Ascending aorta (tissue), 2 donors: ENCODE data around the gene GATB. TPM values are rescaled to one million over a fixed set of nuclear protein-coding genes. Genes with fewer than 3 reads are reported as not detected.
A peak's percentile ranks its signal among the peaks of the same experiment; 100 is the strongest.

Experiments used
- DNase-seq, 2 donors: peaks; one replicate each; pipeline ENCODE4 v3.0.0-alpha.2; 2019; ENCODE audit warnings: low spot score in 2 of 2
- H3K27ac ChIP-seq, 2 donors: fragments of 200-600 bp; sonication (generic); one replicate each; pipeline ENCODE4 v1.5.1; 2016 to 2017; ENCODE audit warnings: mild to moderate bottlenecking in 1 of 2
- H3K27me3 ChIP-seq: fragments of 200-600 bp; sonication (generic); one replicate; pipeline ENCODE4 v1.5.1; 2017
- H3K36me3 ChIP-seq, 2 donors: fragments of 200-600 bp; sonication (generic); one replicate each; pipeline ENCODE4 v1.5.1; 2016
- H3K4me1 ChIP-seq, 2 donors: fragments of 200-600 bp; sonication (generic); one replicate each; pipeline ENCODE4 v1.5.1; 2016 to 2017; ENCODE audit warnings: mild to moderate bottlenecking in 1 of 2
- H3K4me3 ChIP-seq, 2 donors: fragments of 200-600 bp; sonication (generic); one replicate each; pipeline ENCODE4 v1.5.1; 2016 to 2017; ENCODE audit warnings: mild to moderate bottlenecking in 1 of 2
- H3K9me3 ChIP-seq, 2 donors: fragments of 200-600 bp; sonication (generic); one replicate each; pipeline ENCODE4 v1.5.1; 2016
- CTCF ChIP-seq, 3 experiments: fragments of 200-600 bp in 2 of 3; fragments of 450-650 bp in 1 of 3; sonication (generic) in 2 of 3; IDR thresholded peaks; one replicate each; pipeline ENCODE4 v1.5.1; 2016 to 2019; ENCODE audit warnings: antibody characterized with exemption in 3 of 3, mild to moderate bottlenecking in 1 of 3, moderate library complexity in 1 of 3
- intact Hi-C: fragments of 100-400 bp; cut with DNase I; formaldehyde crosslinking; loops from one replicate; pipeline ENCODE4 v1.15.1; 2023
- total RNA-seq: library from RNA; depleted of rRNA; stranded (reverse); fragments of >200 nt; gene quantifications from one replicate; pipeline ENCODE4 v1.1.0, GENCODE V29; 2016

GATB gene
- total RNA-seq, 1 donor from 2014 or later, result 16.7 TPM

- no peak for DNase-seq
- H3K9me3 ChIP-seq, result no peaks in the 10 kb centered on the region
- intact Hi-C loops, result no loop called here
- peak; percentile 11 to 63 (median 56) for TF ChIP-seq CTCF (IDR thresholded peaks at IDR 0.05)
- no peaks in the 10 kb centered on the region for H3K4me1 ChIP-seq
- no peak overlapping the region for H3K27ac ChIP-seq
- H3K4me3 ChIP-seq, result no peak overlapping the region
- H3K36me3 ChIP-seq, result no peaks in the 10 kb centered on the region
- no peaks in the 10 kb centered on the region for H3K27me3 ChIP-seq
Observed at GRCh38 chr4:151801547-151802516, 41.0 kb upstream of the GATB start.

- no peak for TF ChIP-seq CTCF (IDR thresholded peaks at IDR 0.05)
- H3K4me3 ChIP-seq, result no peak overlapping the region
- no peaks in the 10 kb centered on the region for H3K4me1 ChIP-seq
- no peak for DNase-seq
- H3K27me3 ChIP-seq, result no peaks in the 10 kb centered on the region
- no peak overlapping the region for H3K27ac ChIP-seq
- H3K36me3 ChIP-seq, result no peaks in the 10 kb centered on the region
- intact Hi-C loops, result no loop called here
- H3K9me3 ChIP-seq, result no peaks in the 10 kb centered on the region
Observed at GRCh38 chr4:151799417-151800012, 38.7 kb upstream of the GATB start.

- no peaks in the 10 kb centered on the region for H3K9me3 ChIP-seq
- H3K27ac ChIP-seq, result no peak overlapping the region
- no peak for TF ChIP-seq CTCF (IDR thresholded peaks at IDR 0.05)
- no peaks in the 10 kb centered on the region for H3K4me1 ChIP-seq
- no peaks in the 10 kb centered on the region for H3K36me3 ChIP-seq
- intact Hi-C loops, result no loop called here
- no peaks in the 10 kb centered on the region for H3K27me3 ChIP-seq
- DNase-seq, result no peak
- H3K4me3 ChIP-seq, result no peak overlapping the region
Observed at GRCh38 chr4:151798678-151799416, 38.0 kb upstream of the GATB start.

GRCh38 chr4:151797853-151798252 is 37.0 kb upstream of the GATB start:
- no peak for TF ChIP-seq CTCF (IDR thresholded peaks at IDR 0.05)

GRCh38 chr4:151797131-151797530 is 36.3 kb upstream of the GATB start:
- H3K9me3 ChIP-seq, result no peaks in the 10 kb centered on the region
- no peaks in the 10 kb centered on the region for H3K36me3 ChIP-seq
- intact Hi-C loops, result no loop called here
- DNase-seq, result no peak
- H3K4me1 ChIP-seq, result no peaks in the 10 kb centered on the region
- H3K27me3 ChIP-seq, result no peaks in the 10 kb centered on the region
- no peak overlapping the region for H3K4me3 ChIP-seq
- H3K27ac ChIP-seq, result no peak overlapping the region
- TF ChIP-seq CTCF (IDR thresholded peaks at IDR 0.05), result no peak

More at GRCh38 chr4:151797853-151798252, 37.0 kb upstream of the GATB start:
- Histone ChIP-seq H3K36me3 (no peaks in the 10 kb centered on the region), H3K4me3 (no peak overlapping the region), H3K27ac (no peak overlapping the region), H3K9me3 (no peaks in the 10 kb centered on the region), H3K4me1 (no peaks in the 10 kb centered on the region), H3K27me3 (no peaks in the 10 kb centered on the region)
- DNase-seq, result no peak
- intact Hi-C loops, result no loop called here
